KMS-11 (cell line): ENCODE data around the gene PBXIP1.

ENCODE experiments used
- H2AFZ ChIP-seq: fragments of 200-600 bp; sonication (generic); 2 replicates; pipeline ENCODE4 v1.6.1; 2016; ENCODE audit warnings: antibody characterized with exemption, mixed run types, low read depth
- H3K27ac ChIP-seq: fragments of 200-600 bp; sonication (generic); 2 replicates; pipeline ENCODE4 v1.6.1; 2016; ENCODE audit warnings: mild to moderate bottlenecking, mixed run types
- H3K27me3 ChIP-seq: fragments of 200-600 bp; sonication (generic); 2 replicates; pipeline ENCODE4 v1.6.1; 2017; ENCODE audit warnings: mild to moderate bottlenecking, low read depth, mixed run types, moderate library complexity; ENCODE audit not compliant: insufficient read depth
- H3K36me3 ChIP-seq: fragments of 200-600 bp; sonication (generic); 2 replicates; pipeline ENCODE4 v1.6.1; 2017; ENCODE audit warnings: mild to moderate bottlenecking, mixed run types; ENCODE audit not compliant: insufficient read depth
- H3K4me1 ChIP-seq: fragments of 200-600 bp; sonication (generic); 2 replicates; pipeline ENCODE4 v1.6.1; 2016; ENCODE audit warnings: mild to moderate bottlenecking, low read depth, mixed run types; ENCODE audit not compliant: poor library complexity, severe bottlenecking
- H3K4me2 ChIP-seq: fragments of 200-600 bp; sonication (generic); 2 replicates; pipeline ENCODE4 v1.7.0; 2016; ENCODE audit warnings: mild to moderate bottlenecking, mixed run types
- H3K4me3 ChIP-seq: fragments of 200-600 bp; sonication (generic); IDR thresholded peaks from 2 replicates; pipeline ENCODE4 v1.6.1; 2017; ENCODE audit warnings: low read depth, low read length, mixed read lengths; ENCODE audit not compliant: insufficient read depth
- H3K79me2 ChIP-seq: fragments of 200-600 bp; sonication (generic); 2 replicates; pipeline ENCODE4 v1.6.1; 2016; ENCODE audit warnings: low read depth, mixed run types; ENCODE audit not compliant: insufficient read depth
- H3K9ac ChIP-seq: fragments of 200-600 bp; sonication (generic); 2 replicates; pipeline ENCODE4 v1.6.1; 2016; ENCODE audit warnings: mild to moderate bottlenecking, mixed run types
- H4K20me1 ChIP-seq: fragments of 200-600 bp; sonication (generic); 2 replicates; pipeline ENCODE4 v1.6.1; 2016; ENCODE audit warnings: mild to moderate bottlenecking, mixed run types; ENCODE audit not compliant: insufficient read depth
- TF ChIP-seq, protein P1 (sequence below): fragments of 200-600 bp; sonication (generic); conservative IDR thresholded peaks from 2 replicates; pipeline ENCODE4 v1.6.1; 2017; ENCODE audit warnings: low read depth, mild to moderate bottlenecking, antibody characterized with exemption, low read length, moderate library complexity, mixed read lengths

The PBXIP1 gene, protein sequence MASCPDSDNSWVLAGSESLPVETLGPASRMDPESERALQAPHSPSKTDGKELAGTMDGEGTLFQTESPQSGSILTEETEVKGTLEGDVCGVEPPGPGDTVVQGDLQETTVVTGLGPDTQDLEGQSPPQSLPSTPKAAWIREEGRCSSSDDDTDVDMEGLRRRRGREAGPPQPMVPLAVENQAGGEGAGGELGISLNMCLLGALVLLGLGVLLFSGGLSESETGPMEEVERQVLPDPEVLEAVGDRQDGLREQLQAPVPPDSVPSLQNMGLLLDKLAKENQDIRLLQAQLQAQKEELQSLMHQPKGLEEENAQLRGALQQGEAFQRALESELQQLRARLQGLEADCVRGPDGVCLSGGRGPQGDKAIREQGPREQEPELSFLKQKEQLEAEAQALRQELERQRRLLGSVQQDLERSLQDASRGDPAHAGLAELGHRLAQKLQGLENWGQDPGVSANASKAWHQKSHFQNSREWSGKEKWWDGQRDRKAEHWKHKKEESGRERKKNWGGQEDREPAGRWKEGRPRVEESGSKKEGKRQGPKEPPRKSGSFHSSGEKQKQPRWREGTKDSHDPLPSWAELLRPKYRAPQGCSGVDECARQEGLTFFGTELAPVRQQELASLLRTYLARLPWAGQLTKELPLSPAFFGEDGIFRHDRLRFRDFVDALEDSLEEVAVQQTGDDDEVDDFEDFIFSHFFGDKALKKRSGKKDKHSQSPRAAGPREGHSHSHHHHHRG

DNA sequence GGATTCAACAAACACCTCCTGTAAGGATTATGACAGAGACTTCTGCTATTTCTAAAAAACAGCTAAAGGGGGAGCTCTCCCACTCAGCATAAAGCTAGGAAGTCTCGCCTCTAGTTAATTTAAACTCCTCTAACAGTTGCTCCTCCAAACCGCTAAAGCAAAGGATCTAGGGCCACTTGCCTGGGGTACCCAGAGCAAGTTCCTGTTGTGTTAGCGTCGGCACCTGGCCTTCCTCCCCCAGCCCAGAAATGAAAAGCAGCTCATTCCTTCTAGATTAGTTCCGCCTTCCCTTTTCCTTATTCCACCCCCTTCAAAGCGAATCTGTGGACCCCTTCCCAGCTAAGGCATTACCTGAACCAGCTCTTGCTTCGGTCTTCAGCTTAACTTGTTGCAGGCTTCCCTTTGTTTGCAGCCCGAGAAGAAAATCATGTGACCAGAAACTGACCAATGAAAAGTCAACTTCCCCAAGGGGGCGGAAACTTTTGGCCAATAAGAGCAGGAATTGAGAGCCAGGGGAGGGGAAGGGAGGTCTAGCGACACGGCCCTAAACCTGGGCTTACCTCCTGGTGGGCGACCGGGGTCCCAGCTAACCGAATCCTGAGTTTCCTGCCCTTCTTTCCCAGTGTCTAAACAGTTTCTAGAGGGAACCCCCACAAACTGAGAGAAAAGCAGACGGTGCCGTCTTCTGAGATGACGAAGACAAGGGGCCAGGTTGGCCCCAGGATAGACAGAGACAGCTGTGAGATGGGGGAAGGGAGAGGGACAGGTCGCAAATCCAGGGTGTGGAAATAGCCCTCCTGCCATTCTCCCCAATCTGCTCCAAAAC is at the start of gene PBXIP1:
Gene PBXIP1 (minus strand): TSS at position 382 of the 826 bp plus-strand sequence. CDS start 2,378 bp downstream, outside the sequence.
- Histone ChIP-seq H3K27ac (peak within 1 kb of the TSS; percentile 80), H3K27me3 (no peaks in the 10 kb centered on the region), H3K4me2 (peak within 1 kb of the TSS; percentile 62), H3K4me1 (peaks cover 72% of the 10 kb centered on the region), H2AFZ (peak within 1 kb of the TSS; percentile 17), H3K9ac (peak within 1 kb of the TSS; percentile 60), H3K79me2 (peaks cover 50% of the 10 kb centered on the region), H4K20me1 (no peaks in the 10 kb centered on the region), H3K36me3 (no peaks in the 10 kb centered on the region), H3K4me3 (peak within 1 kb of the TSS; percentile 99)
- TF ChIP-seq, protein P1, sequence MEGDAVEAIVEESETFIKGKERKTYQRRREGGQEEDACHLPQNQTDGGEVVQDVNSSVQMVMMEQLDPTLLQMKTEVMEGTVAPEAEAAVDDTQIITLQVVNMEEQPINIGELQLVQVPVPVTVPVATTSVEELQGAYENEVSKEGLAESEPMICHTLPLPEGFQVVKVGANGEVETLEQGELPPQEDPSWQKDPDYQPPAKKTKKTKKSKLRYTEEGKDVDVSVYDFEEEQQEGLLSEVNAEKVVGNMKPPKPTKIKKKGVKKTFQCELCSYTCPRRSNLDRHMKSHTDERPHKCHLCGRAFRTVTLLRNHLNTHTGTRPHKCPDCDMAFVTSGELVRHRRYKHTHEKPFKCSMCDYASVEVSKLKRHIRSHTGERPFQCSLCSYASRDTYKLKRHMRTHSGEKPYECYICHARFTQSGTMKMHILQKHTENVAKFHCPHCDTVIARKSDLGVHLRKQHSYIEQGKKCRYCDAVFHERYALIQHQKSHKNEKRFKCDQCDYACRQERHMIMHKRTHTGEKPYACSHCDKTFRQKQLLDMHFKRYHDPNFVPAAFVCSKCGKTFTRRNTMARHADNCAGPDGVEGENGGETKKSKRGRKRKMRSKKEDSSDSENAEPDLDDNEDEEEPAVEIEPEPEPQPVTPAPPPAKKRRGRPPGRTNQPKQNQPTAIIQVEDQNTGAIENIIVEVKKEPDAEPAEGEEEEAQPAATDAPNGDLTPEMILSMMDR, result peak; percentile 82

DNA sequence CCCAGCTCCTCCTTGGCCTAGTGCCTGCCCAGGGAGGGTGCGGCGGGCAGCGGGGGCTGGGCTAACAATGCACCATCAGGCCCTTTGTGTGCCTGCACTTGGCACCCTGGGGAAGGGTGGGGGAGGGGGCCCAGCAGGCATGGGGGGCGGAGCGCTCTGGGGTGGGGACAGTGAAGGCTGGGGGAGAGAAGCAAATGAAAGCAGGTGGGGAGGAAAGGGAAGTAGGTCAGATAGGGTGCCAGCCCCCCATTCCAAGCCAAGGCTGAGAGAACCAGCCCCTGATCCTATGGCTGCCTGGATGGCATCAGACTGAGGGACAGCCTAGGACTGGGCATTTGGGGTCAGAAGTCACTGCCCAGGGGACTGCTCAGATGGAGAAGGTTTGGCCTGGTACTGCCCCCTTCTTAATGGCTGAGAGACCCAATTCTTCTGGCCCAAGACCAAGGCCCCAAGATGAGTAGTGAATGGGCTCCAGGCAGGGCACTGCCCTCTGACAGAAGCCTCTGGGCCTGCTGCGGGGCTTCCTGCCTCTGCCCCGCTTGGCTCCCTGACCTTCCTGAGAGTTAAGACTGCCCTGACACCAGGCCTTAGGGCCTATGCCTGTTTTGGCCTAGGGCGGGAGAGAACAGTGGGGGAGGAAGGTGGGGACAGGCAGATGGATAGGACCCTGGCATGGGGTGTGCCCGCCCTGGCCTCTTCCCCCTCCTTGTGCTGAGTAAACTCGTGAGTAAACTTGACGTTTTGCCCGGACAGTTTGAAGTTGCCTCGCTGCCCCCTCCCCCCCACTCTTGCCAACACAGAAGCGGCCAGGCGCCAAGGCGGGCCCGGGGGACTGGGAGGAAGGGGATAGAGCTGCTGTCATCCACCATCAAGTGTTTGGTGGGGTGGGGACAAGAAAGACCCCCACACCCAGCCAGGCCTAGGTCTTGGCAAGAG is 49.4 kb upstream of the PBXIP1 start:
- H3K27ac ChIP-seq, result peak overlapping the region; percentile 72
- TF ChIP-seq, protein P1, result no peak
- peaks cover 60% of the 10 kb centered on the region for H3K79me2 ChIP-seq
- H2AFZ ChIP-seq, result no peak overlapping the region
- no peaks in the 10 kb centered on the region for H3K36me3 ChIP-seq
- H3K27me3 ChIP-seq, result no peaks in the 10 kb centered on the region
- peaks cover 34% of the 10 kb centered on the region for H3K4me1 ChIP-seq
- H3K4me2 ChIP-seq, result peak overlapping the region; percentile 89
- H4K20me1 ChIP-seq, result no peaks in the 10 kb centered on the region
- peak overlapping the region; percentile 85; the same call in 1 of the 2 replicates for H3K9ac ChIP-seq
- no peak overlapping the region for H3K4me3 ChIP-seq

DNA sequence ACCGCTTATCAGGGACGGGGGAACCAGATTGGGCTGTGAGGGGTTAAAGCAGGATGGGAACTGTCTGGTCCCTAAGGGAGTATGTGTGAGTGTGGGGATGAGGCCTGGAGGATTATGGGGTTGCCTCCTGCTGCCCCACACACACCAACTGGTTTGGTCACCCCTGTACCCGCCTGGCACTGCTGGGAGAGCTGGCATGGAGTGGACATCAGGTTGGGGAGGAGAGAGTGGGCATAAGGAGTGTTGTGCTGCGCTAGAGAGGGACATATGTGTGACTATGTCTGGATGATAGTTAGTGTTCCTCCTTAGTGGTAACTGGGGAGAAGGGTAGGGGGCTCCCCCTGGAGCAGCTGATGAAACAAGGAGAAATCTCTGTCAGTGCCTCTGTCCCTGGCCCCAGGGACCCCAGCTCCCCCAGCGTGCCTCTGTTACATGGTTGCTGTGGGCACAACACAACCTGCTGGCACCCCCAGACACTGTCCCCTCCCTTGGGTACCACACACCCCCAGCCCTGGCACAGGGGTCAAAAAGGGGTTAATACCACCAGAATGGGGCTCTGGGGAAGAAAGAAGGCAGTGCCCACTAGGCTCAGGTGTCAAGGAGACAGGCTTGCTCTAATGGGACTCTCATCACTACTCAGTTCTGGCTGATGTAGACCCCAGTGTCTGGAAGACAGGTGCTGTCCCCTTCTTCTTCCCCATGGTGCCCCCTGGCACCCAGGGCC is 48.6 kb upstream of the PBXIP1 start:
- Histone ChIP-seq H3K79me2 (peaks cover 57% of the 10 kb centered on the region), H3K4me1 (peaks cover 41% of the 10 kb centered on the region), H4K20me1 (no peaks in the 10 kb centered on the region), H2AFZ (peak overlapping the region; percentile 68; the same call in 1 of the 2 replicates), H3K27me3 (no peaks in the 10 kb centered on the region), H3K4me3 (peak overlapping the region; percentile 100), H3K9ac (peak overlapping the region; percentile 85), H3K27ac (peak overlapping the region; percentile 72), H3K4me2 (peak overlapping the region; percentile 89), H3K36me3 (no peaks in the 10 kb centered on the region)
- TF ChIP-seq, protein P1, result no peak
